Ascending aorta (tissue), 2 donors: ENCODE measurements around the gene MBD3L2. TPM values are rescaled to one million over a fixed set of nuclear protein-coding genes. Genes with fewer than 3 reads are reported as not detected.
"Not testable (repeated sequence)": the region's sequence is repeated elsewhere in the genome, so short reads cannot be mapped to it uniquely, and the experiment has no call there.

ENCODE experiments used
- DNase-seq, 2 donors: peaks; one replicate each; pipeline ENCODE4 v3.0.0-alpha.2; 2019; ENCODE audit warnings: low spot score in 2 of 2
- H3K27ac ChIP-seq, 2 donors: fragments of 200-600 bp; sonication (generic); one replicate each; pipeline ENCODE4 v1.5.1; 2016 to 2017; ENCODE audit warnings: mild to moderate bottlenecking in 1 of 2
- H3K27me3 ChIP-seq: fragments of 200-600 bp; sonication (generic); one replicate; pipeline ENCODE4 v1.5.1; 2017
- H3K36me3 ChIP-seq, 2 donors: fragments of 200-600 bp; sonication (generic); one replicate each; pipeline ENCODE4 v1.5.1; 2016
- H3K4me1 ChIP-seq, 2 donors: fragments of 200-600 bp; sonication (generic); one replicate each; pipeline ENCODE4 v1.5.1; 2016 to 2017; ENCODE audit warnings: mild to moderate bottlenecking in 1 of 2
- H3K4me3 ChIP-seq, 2 donors: fragments of 200-600 bp; sonication (generic); one replicate each; pipeline ENCODE4 v1.5.1; 2016 to 2017; ENCODE audit warnings: mild to moderate bottlenecking in 1 of 2
- H3K9me3 ChIP-seq, 2 donors: fragments of 200-600 bp; sonication (generic); one replicate each; pipeline ENCODE4 v1.5.1; 2016
- intact Hi-C: fragments of 100-400 bp; cut with DNase I; formaldehyde crosslinking; loops from one replicate; pipeline ENCODE4 v1.15.1; 2023
- total RNA-seq: library from RNA; depleted of rRNA; stranded (reverse); fragments of >200 nt; gene quantifications from one replicate; pipeline ENCODE4 v1.1.0, GENCODE V29; 2016
- TF ChIP-seq, protein P1 (sequence below), 3 experiments: fragments of 200-600 bp in 2 of 3; fragments of 450-650 bp in 1 of 3; sonication (generic) in 2 of 3; IDR thresholded peaks; one replicate each; pipeline ENCODE4 v1.5.1; 2016 to 2019; ENCODE audit warnings: antibody characterized with exemption in 3 of 3, mild to moderate bottlenecking in 1 of 3, moderate library complexity in 1 of 3

The MBD3L2 gene
- total RNA-seq, 1 donor from 2014 or later = not detected

DNA sequence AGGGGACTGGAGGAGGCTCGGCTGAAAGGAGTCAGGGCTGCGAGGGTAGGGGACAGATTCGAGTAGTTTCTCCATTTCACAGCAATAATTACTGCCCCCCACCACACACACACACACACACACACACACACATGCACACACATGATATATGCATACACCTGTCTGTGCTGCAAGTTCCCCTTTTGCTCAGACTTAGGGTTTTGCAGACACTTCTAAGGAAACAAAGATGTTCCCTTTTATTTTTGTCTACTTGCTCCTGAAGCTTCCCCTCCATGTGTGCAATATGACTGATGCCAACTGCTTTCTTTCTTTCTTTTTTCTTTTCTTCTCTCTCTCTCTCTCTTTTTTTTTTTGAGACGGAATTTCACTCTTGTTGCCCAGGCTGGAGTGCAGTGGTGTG is 41.3 kb upstream of the MBD3L2 start:
- no peak overlapping the region for H3K4me3 ChIP-seq
- no peaks in the 10 kb centered on the region for H3K9me3 ChIP-seq
- H3K27ac ChIP-seq = no peak overlapping the region
- no peaks in the 10 kb centered on the region for H3K36me3 ChIP-seq
- no peak for DNase-seq
- intact Hi-C loops = no loop called here
- H3K27me3 ChIP-seq = no peaks in the 10 kb centered on the region
- no peaks in the 10 kb centered on the region for H3K4me1 ChIP-seq
- TF ChIP-seq, protein P1, sequence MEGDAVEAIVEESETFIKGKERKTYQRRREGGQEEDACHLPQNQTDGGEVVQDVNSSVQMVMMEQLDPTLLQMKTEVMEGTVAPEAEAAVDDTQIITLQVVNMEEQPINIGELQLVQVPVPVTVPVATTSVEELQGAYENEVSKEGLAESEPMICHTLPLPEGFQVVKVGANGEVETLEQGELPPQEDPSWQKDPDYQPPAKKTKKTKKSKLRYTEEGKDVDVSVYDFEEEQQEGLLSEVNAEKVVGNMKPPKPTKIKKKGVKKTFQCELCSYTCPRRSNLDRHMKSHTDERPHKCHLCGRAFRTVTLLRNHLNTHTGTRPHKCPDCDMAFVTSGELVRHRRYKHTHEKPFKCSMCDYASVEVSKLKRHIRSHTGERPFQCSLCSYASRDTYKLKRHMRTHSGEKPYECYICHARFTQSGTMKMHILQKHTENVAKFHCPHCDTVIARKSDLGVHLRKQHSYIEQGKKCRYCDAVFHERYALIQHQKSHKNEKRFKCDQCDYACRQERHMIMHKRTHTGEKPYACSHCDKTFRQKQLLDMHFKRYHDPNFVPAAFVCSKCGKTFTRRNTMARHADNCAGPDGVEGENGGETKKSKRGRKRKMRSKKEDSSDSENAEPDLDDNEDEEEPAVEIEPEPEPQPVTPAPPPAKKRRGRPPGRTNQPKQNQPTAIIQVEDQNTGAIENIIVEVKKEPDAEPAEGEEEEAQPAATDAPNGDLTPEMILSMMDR (IDR thresholded peaks at IDR 0.05) = no peak

DNA sequence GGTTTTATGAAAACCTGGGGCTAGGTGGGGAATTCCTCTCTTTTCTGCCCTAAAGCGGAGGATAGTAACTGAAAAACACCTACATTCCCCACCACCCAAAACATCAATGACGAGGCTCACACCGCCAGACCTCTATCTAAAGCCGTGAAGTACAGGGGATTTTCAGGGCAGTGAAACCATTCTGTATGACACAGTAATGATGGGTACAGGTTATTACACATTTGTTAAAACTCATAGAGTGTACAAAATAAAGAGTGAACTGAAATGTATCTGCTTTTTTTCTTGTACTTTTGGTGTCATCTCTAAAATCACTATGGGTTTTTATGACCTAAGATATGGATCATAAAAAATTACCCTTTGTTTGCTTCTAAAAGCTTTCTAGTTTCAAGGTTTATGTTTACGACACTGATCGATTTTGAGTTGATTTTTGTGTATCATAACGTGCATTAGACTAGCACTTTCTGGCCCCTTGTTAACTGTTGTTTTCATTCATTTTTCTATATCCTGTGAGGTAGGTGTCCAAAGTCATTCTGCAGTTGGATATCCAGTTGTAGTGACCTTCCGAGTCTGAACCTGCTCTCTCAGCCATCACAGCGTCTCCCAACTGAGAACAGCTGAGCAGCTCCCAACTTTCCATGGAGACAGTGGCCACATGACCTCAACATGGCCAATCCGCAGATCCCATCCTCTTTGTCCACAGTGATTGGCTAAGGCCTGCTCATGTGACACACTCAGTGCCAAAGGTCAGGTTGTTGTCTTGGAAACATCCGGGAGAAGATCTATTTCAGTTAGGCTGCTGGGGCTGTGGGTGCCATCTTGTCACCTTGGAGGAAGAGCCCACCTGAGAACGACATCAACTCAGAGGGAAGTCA is 38.2 kb upstream of the MBD3L2 start:
- Histone ChIP-seq H3K36me3 (no peaks in the 10 kb centered on the region), H3K9me3 (no peaks in the 10 kb centered on the region), H3K4me1 (no peaks in the 10 kb centered on the region), H3K27ac (no peak overlapping the region), H3K27me3 (no peaks in the 10 kb centered on the region), H3K4me3 (no peak overlapping the region)
- TF ChIP-seq, protein P1 (IDR thresholded peaks at IDR 0.05) = no peak
- intact Hi-C loops = no loop called here
- DNase-seq = no peak

DNA sequence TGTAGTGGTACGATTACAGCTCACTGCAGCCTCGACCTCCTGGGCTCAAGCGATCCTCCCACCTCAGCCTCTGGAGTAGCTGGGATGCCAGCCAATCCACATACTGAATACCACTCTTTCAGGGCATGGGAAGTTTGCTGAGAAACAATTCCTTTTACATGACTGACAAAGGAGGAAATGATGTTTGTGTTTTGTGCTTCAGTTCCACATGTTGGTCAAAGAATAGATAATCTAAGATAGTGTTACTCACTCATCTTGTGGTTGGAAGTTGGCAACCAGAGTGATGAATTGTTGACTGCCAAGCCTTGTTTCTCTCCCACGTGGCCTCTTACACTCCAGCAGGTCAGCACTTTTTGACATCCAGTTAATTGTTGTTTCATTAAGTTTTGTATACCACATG is 35.4 kb upstream of the MBD3L2 start:
- H3K27me3 ChIP-seq = no peaks in the 10 kb centered on the region
- intact Hi-C loops = no loop called here
- no peak overlapping the region for H3K4me3 ChIP-seq
- H3K27ac ChIP-seq = no peak overlapping the region
- H3K4me1 ChIP-seq = no peaks in the 10 kb centered on the region
- TF ChIP-seq, protein P1 (IDR thresholded peaks at IDR 0.05) = no peak
- no peaks in the 10 kb centered on the region for H3K36me3 ChIP-seq
- no peaks in the 10 kb centered on the region for H3K9me3 ChIP-seq
- no peak for DNase-seq

DNA sequence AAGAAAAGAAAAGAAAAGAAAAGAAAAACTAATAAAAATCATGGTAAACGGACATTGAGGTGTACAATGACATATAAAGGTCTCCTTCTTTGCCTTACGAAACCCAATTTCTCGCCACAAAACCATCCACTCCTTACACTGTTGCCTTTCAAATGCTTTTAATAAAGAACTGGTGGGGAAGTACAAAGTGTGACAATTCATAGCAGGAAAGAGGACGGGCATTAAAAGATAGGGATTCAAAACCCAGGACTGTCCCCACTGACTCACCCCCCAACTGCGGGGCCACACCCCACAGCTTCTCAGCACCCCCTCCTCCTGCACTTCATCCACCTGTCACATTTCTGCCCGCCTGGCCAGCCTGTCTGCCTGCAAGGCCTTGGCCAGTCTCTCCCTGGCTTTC is 30.3 kb upstream of the MBD3L2 start:
- Histone ChIP-seq H3K4me3 (no peak overlapping the region), H3K36me3 (no peaks in the 10 kb centered on the region), H3K27me3 (no peaks in the 10 kb centered on the region), H3K4me1 (no peaks in the 10 kb centered on the region), H3K9me3 (no peaks in the 10 kb centered on the region), H3K27ac (no peak overlapping the region)
- DNase-seq = no peak
- intact Hi-C loops = no loop called here
- TF ChIP-seq, protein P1 (IDR thresholded peaks at IDR 0.05) = no peak

DNA sequence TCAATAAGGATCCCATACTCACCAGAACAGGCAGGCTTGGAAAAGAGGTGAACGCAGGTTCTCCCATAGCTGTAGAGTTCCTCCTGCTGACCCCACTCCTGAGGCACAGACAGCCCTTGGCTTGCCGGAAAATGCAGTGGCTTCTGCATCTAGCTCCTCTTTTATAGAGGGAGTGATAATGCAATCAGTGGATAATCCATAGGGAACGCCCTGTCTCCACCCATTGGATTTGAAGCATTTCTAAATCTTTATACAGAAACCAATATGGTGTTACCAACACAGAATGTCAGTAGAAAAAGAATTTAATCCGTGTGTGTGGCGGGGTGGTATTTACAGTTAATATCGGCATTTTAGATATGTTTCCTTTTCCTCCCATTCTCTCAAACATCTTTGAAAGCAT is 27.8 kb upstream of the MBD3L2 start, which contains the start of gene MBD3L2B:
Gene MBD3L2B (minus strand): TSS at position 101 of the 400 bp plus-strand sequence. CDS start 34 bp downstream, at position 67.
- intact Hi-C loops, H3K27ac ChIP-seq, H3K27me3 ChIP-seq, H3K4me1 ChIP-seq, DNase-seq, H3K36me3 ChIP-seq, H3K4me3 ChIP-seq, H3K9me3 ChIP-seq: not testable (repeated sequence)

DNA sequence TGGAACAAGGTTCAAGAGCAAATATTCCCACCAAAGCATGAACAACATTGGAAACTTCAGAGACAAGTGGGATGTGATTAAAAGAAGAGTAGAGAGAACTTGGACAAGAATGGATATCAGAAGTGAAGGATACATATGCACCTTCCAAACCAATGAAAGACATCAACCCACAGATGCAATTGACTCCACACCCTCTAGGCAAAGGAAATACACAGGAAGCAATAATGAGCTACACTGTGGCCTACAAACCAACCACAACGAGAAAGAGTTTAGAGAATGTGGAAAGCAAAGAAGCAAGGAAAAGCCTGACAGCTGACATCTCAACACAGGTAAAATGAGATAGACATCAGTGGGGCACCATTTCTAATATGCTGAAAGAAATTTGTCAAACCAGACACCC is 20.3 kb upstream of the MBD3L2 start:
- intact Hi-C loops = not testable (repeated sequence)

DNA sequence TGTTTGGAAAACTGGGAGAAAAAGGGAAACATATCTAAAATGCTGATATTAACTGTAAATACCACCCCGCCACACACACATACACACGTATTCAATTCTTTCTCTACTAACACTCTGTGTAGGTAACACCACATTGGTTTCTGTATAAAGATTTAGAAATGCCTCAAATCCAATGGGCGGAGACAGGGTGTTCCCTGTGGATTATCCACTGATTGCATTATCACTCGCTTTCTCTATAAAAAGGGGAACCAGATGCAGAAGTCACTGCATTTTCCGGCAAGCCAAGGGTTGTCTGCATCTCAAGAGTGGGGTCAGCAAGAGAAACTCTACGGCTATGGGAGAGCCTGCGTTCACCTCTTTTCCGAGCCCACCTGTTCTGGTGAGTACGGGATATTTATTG is 18.8 kb upstream of the MBD3L2 start, which contains the start of gene MBD3L5:
Gene MBD3L5 (plus strand): TSS at position 301 of the 400 bp plus-strand sequence. CDS start 34 bp downstream, at position 335.
- H3K36me3 ChIP-seq, H3K9me3 ChIP-seq, H3K27me3 ChIP-seq, H3K27ac ChIP-seq, H3K4me1 ChIP-seq, H3K4me3 ChIP-seq, DNase-seq, intact Hi-C loops: not testable (repeated sequence)

More for the DNA sequence above, 20.3 kb upstream of the MBD3L2 start:
- not testable (repeated sequence) for H3K9me3 ChIP-seq, H3K4me3 ChIP-seq, H3K4me1 ChIP-seq, H3K27me3 ChIP-seq, H3K27ac ChIP-seq, H3K36me3 ChIP-seq, DNase-seq

DNA sequence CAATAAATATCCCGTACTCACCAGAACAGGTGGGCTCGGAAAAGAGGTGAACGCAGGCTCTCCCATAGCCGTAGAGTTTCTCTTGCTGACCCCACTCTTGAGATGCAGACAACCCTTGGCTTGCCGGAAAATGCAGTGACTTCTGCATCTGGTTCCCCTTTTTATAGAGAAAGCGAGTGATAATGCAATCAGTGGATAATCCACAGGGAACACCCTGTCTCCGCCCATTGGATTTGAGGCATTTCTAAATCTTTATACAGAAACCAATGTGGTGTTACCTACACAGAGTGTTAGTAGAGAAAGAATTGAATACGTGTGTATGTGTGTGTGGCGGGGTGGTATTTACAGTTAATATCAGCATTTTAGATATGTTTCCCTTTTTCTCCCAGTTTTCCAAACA is 9.0 kb upstream of the MBD3L2 start, which contains the start of gene MBD3L4:
Gene MBD3L4 (minus strand): TSS at position 101 of the 400 bp plus-strand sequence. CDS start 35 bp downstream, at position 66.
- H3K36me3 ChIP-seq, H3K27me3 ChIP-seq, DNase-seq, H3K27ac ChIP-seq, intact Hi-C loops, H3K4me3 ChIP-seq, H3K9me3 ChIP-seq, H3K4me1 ChIP-seq: not testable (repeated sequence)

DNA sequence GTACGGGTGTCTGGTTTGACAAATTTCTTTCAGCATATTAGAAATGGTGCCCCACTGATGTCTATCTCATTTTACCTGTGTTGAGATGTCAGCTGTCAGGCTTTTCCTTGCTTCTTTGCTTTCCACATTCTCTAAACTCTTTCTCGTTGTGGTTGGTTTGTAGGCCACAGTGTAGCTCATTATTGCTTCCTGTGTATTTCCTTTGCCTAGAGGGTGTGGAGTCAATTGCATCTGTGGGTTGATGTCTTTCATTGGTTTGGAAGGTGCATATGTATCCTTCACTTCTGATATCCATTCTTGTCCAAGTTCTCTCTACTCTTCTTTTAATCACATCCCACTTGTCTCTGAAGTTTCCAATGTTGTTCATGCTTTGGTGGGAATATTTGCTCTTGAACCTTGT is 7.6 kb upstream of the MBD3L2 start:
- H3K4me1 ChIP-seq, H3K36me3 ChIP-seq, intact Hi-C loops, H3K27me3 ChIP-seq, DNase-seq, H3K9me3 ChIP-seq, H3K4me3 ChIP-seq, H3K27ac ChIP-seq: not testable (repeated sequence)

DNA sequence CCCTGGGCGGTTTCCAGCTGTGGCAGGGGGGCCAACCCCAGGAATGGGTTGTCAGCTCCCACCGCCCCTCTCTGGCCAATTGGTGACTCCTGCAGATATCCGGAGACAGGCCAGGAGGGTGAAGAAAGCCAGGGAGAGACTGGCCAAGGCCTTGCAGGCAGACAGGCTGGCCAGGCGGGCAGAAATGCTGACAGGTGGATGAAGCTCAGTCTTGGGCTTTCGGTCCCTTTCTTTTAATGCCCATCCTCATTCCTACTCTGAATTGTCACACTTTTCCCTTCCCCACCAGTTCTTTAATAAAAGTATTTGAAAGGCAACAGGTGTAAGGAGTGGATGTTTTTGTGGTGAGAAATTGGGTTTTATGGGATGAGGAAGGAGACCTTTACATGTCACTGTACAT is 2.3 kb downstream of the MBD3L2 start:
- DNase-seq, H3K27me3 ChIP-seq, intact Hi-C loops, H3K9me3 ChIP-seq, H3K36me3 ChIP-seq, H3K27ac ChIP-seq, H3K4me1 ChIP-seq, H3K4me3 ChIP-seq: not testable (repeated sequence)
